Measurements from ENCODE around the gene ENO1. TPM values are rescaled to one million over a fixed set of nuclear protein-coding genes. Genes with fewer than 3 reads are reported as not detected.
"Not testable (repeated sequence)": the region's sequence is repeated elsewhere in the genome, so short reads cannot be mapped to it uniquely, and the experiment has no call there.

Gene ENO1
- total RNA-seq, 1 donor from 2014 or later, result 631 TPM

DNA sequence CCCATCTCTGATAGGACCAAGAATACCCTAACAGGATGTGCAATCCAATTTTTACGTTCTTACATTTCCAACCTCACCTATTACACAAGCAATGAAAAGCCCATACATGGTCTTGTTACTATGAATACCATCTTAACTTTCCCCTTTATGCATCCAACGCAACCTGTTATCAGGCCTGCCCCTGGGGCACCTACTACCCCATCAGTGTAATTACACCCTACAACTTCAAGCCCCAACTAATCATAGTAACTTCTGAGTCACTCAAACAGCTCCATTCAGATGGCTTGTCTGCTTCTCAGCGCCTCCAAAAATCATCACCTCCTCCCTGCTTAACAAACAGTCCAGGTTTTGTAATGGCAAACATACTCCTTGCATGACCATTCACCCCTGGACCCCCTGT, 18.3 kb upstream of the ENO1 start:
- DNase-seq (ENCODE audit: low spot score), result not testable (repeated sequence)

DNA sequence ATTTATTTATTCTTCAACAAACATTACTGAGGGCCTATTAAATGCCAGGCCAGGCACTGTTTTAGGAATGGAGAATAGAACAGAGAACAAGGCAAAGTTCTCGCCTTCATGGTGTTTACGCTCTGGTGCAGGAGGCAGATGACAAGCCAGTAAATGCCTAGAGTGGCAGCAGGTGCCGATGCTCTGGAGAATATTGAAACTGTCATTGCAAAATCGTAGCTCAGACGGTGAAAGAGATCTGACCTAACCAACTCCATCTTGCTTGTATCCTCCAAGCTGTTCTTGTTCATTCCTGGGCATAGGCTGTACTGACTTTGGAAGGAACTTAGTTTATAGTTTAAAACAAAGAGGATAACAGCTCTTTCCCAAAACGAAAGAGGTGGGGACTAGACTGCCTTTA, 13.5 kb upstream of the ENO1 start:
- no peak for DNase-seq (ENCODE audit: low spot score)

DNA sequence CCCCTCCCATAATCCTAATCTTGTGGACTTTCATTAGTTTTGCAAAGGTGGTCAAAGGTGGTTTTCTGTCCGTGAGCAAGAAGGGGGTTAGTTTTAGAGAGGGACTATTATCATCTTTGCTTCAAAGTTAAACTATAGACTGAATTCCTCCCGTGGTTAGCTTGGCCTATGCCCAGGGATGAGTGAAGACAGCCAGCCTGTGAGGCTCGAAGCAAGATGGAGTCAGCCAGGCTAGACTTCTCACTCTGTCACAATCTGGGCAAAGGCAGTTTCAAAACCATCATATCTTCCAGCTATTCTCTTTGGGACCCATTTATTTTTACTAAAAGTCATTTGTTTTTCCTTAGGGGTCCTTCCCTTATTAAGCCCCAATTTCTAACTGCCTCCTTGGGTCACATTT, 12.9 kb upstream of the ENO1 start:
- no peak for DNase-seq (ENCODE audit: low spot score)

DNA sequence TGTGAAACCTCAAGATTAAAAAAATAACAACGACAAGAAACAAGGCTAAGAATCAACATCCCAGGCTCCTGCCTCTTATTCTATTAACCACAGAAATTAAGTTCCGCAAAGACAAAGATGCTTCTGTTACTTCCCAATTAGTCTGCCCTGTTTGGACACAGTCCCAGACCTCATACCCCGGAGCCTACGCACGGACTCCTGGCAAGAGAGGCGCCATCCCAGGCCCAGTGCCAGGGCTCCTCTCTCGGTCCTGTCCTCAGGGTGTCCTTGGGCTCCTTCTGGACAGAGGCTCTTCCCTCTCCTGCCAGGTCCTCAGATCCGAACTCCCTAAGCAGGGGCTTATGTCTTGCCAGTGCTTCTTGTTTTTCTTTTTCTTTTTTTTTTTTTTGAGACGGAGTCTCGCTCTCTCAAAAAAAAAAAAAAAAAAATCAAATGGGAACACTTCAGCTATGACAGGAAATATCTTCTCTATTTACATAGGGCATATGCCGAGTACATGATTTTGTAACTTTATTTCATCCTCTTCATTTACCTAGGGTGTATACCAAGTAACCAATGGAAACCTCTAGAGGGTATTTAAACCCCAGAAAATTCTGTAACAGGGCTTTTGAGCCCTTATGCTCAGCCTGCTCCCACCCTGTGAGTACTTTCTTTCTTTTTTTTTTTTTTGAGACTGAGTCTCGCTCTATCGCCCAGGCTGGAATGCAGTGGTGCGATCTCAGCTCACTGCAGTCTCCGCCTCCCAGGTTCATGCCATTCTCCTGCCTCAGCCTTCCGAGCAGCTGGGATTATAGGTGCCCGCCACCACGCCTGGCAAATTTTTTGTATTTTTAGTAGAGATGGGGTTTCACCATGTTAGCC, 11.7 kb upstream of the ENO1 start:
- DNase-seq (ENCODE audit: low spot score), result peak; percentile 81

DNA sequence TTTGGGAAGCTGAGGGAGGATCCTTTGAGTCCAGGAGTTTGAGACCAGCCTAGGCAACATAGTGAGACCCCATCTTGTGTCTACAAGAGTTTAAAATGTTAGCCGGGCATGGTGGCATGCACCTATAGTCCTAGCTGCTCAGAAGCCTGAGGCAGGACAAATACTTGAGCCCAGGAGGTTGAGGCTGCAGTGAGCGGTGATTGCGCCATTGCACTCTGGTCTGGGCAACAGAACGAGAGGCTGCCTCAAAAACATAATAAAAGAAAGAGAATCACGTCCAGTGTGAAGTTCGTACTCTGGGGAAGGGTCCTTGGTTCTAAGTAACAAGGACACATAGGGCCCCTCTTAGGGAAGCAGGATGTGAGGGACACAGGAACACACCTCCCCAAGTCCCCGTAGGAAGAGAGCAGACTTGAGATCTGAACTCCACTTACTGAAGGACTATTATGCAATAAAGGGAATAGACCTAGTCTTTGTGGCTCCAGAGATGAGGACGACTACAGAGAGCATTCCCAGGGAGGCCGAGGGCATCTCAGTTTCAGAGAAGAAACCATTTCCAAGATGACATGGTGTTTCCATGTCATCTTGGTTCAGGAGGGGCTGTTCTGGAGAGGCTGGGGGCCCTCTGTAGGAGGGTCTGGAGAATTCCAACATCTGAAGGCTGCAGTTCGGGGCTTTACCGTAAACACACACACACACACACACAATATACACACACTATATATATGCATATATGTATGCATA, 10.8 kb upstream of the ENO1 start:
- no peak for DNase-seq (ENCODE audit: low spot score)

DNA sequence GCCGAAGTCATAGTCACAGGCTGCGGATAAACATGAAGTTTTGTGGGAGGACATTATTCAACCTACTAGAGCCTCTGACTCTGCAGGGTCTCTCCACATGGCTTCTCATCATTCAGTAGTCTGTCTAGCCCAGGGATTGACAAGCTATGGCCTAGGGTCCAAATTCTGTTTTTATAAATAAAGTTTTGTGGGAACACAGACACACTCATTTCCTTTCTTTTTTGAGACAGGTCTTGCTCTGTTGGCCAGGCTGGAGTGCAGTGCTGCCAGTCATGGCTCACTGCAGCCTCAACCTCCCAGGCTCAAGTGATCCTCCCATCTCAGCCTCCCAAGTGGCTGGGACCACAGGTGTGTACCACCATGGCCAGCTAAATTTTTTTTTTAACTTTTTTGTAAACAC, 8.1 kb upstream of the ENO1 start:
- DNase-seq (ENCODE audit: low spot score), result no peak

DNA sequence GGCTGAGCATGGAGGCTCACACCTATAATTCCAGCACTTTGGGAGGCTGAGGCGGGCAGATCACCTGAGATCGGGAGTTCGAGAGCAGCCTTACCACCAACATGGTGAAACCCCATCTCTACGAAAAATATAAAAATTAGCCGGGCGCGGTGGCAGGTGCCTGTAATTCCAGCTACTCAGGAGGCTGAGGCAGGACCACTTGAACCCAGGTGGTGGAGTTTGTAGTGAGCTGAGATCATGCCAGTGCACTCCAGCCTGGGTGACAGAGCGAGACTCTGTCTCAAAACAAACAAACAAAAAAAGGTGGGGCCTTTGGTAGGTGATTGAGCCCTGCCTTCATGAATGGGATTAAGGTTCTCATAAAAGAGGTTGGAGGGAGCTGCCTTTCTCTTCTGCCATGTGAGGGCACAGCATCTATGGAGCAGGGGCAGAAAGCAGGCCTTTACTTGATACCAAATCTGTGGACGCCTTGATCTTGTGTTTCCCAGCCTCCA, 7.6 kb upstream of the ENO1 start:
- DNase-seq (ENCODE audit: low spot score), result not testable (repeated sequence)

DNA sequence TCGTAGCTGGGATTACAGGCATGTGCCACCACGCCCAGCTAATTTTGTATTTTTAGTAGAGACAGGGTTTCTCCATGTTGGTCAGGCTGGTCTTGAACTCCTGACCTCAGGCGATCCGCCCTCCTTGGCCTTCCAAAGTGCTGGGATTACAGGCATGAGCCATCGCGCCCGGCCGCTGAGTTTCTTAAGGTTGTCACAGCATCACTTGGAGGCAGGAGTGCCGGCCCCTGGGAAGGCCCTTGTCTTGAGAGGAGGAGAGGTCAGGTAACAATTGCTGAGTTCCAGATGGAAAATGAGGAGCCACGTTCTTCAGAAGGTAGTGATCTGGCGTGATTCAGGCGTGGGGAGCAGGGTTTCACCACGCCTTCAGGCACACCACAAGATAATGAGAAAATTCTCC, 5.6 kb upstream of the ENO1 start:
- not testable (repeated sequence) for DNase-seq (ENCODE audit: low spot score)

DNA sequence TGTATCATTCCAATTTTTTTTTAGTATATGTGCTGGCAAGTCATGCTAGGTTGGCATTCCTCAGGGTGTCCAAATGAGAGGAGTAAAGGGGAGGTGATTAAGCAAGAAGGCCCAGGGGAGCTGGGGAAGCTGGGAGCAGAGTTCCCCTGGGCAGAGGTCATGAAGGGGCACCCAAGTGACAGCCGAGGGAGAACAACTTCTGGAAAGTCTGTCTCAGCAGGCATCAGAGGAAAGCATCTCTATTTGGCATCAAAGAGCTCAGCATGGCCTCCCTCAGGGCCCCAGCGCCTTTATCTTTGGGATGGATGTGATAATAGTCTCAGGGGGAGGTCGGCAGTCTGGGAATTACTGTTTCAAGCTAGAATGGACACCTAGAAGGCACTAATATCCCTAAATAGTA, 5.0 kb upstream of the ENO1 start:
- no peak for DNase-seq (ENCODE audit: low spot score)

DNA sequence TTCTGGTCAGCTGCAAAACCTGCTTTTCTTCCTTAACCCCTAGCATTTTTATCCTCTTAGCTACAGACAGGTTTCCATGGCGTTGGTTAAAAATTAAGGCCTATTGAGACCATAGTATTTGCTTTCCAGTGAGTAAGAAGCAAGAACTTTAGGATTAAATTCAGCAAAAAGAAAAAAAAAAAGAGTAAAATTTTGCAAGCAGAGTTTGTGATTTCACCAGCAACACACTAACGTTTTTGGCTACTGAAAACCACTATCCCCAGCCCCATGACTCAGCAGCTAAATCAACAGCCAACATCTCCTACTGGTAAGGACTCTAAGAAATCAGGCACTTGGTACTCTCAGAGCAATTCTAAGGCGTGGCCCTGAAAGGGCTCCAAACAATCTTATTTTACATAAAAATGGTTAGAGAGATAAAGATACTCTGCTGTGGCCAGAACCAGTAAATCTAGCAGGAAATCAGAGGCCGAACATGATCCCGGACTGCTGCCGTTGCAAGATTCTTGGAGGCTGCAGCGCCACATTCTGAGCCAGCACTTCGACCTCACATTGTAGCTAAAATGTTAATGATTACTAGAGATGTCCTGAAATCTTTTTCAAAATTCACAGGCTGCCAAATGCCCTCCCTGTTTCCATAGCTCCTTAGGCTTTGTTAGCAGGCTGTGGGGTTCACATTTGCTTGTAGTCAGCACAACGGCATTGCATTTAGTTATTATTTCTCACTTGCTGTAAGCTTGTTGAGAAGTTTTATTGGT, 1.6 kb upstream of the ENO1 start:
- peak; percentile 68 for DNase-seq (ENCODE audit: low spot score)

DNA sequence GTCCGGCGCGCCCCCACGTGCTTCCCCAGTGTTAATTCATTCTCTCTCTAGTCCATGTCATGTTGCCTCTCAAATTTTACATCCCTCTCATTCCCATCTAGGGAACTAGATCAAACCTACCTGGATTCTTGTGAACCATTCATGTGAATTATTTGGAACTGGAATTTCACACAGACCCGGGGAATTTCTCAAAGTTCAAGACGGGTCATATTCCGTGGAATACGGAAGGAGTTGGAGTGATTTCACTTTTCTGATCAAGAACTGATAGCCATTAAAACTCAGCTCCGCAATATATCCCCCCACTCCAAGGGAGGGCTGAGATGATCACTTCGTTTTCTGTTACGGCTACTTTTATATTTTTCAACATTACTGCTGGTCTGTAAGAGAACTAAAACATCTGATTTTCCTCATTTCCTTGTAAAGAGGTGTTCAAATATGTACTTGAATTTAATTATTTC, 1.0 kb upstream of the ENO1 start:
- DNase-seq (ENCODE audit: low spot score), result no peak

DNA sequence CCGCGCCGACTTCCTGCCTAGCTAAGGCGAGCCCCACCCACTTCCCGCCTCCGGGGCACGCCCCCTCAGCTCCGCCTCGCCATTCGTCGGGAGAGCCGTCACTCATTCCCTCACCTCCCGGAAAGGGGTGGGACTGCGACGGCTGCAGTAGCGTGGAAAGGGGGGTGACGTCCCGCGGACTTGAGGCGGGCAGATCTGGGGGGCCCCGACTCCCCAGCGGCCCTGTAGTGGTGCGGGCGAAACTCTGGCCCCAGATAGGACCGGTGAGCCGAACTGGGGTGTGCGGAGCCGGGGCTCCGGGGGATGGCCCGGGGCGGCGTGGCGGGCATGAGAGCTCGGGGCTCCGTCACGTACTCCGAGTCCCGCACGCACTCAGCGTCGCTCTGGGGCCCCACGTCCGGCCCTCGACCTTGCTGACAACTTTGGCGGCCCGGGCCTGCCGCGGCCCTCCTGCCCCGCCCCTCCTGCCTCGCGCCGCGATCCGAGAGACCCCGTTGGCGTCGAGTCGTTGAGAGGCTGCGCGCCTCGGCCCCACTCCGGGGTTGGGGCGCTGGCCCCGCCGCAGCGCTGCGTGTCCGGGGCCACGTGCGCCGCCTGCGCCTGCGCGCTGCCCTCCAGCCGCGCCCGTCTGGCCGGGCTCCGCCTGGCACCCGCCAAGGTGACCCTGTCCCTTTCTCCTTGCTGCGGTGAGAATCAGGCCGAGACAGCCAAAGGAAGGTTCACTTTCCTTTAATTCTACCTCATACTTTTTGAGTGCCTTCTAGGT, 395 bp upstream of the ENO1 start:
- peak; percentile 99 for DNase-seq (ENCODE audit: low spot score)

DNA sequence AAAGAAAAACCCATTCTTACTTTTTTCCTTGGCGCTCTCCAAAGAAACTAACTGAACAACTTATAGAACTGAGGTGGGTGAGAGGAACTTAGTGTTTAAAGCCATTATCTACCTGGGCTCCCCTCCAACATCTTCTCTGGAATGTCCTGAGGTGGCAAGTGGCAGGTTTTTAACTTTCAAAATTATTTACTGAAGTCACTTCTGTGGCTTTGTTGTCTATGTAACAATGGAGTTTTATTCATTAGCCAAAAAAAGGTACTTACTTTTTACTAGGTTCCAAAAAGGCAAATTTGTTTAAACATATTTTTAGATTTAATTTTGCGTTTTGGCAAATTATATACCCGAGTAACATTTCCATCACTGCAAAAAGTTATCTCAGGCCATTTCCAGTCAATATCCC, 2.4 kb downstream of the ENO1 start:
- no peak for DNase-seq (ENCODE audit: low spot score)

DNA sequence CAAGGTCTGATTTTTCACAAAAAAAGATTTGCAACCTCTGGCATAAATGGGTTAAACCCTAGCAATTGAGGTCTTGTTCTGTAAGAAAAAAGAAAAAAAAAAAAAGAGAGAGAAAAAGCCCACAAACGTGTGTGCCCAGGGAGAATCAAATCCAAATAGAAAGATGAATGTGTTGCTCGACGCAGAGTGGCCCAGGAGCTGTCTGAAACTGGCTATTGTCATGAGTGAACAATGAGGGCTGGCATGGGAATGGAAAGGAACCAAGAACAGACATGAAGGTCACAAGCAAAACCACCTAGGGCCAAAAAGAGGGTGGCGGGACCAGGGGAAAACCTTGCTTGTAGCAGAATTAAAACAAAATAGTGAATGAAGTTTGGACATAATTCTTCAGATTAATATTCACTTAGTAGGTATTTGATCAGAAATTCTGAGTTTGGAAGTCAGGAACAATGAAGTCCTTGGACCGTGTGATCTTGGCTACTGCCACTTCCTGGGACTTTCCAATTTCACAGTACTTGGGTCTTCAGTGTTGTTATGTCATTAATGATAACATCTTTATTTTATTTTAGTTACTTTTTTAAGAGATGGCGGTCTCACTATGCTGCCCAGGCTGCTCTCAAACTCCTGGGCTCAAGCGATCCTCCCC, 3.1 kb downstream of the ENO1 start:
- DNase-seq (ENCODE audit: low spot score), result no peak

DNA sequence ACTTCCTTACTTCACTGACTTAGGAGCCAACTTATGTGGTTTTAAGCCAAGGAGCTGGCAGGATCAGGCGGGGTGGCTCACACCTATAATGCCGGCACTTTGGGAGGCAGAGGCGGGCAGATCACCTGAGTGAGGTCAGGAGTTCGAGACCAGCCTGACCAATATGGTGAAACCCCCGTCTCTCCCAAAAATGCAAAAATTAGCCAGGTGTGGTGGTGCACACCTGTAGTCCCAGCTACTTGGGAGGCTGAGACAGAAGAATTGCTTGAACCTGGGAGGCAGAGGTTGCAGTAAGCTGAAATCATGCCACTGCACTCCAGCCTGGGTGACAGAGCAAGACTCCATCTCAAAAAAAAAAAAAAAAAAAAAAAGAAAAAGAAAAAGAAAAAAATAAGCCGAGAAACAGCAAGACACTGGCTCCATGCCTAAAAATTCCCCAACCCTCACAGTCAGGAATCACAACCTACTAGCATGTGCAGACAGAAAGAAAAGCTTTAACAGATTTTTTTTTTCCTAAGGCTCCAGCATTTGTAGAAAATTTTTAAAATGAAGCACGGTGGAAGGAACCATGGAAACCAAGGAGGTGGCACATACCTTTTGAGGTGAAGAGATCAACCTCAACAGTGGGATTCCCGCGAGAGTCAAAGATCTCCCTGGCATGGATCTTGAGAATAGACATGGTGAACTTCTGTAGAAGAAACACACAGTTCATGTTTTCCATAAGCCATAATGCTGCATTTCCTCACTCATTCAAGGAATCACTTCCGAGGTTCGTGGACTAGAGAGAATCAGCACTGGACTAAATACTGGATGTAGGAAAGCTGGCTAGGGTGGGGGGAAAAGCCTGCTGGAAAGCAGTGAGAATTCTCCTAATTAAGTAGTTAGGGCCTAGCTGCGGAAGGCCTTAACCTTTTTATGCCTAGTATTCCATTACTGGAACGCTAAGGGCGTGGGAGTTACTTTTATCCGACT, 4.0 kb downstream of the ENO1 start:
- DNase-seq (ENCODE audit: low spot score), result no peak

DNA sequence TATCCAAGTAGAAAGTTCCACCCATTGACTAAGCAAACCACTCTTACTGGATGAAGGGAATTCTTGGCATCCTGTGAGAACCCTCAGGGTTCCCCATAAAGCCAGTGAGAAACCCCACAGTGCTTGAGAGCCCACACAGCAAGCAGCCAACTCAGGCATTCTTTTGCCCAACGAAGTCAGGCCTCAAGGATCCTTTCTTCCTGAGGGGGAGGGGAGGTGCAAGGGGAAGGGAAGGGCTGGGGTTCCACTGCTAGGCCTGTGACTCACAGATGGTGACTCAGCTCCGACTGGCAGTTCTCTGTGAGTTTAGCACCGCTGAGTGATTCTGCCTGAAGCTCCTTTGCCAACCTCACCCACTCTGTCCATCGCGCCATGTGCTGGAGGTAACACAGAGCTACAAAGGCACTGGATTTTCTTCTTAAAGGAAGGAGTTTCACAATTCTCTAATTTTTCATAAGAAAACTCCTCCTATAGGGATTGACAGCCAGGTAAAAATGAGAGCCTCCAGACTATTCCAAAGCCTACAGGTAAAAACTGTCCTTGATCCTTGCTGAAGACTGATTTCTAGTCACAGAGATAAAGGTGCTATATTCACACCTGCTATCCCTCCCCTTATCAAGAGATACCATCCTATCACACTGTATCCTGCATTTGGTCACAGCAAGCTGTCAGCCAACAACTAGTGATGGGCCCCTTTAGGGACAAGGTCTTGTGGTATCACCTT, 4.8 kb downstream of the ENO1 start:
- peak; percentile 89 for DNase-seq (ENCODE audit: low spot score)

DNA sequence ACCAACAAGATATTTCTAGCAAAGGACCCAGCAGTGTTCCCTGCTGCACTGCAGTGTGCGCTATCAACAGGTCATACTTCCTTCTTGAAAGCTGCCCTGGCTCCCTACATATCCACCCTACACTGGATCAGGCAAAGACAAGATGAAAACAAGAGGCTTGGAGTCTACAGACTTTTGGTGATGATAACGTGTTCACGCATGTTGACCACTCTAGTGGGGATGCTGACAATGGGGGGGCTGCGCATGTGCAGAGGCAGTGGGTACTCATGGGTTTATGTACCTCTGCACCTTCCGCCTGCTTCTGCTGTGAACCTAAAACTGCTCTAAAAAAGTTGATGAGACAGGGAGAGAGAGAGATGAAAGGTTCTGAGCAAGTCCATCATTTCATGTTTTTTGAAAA, 5.5 kb downstream of the ENO1 start:
- DNase-seq (ENCODE audit: low spot score), result no peak

DNA sequence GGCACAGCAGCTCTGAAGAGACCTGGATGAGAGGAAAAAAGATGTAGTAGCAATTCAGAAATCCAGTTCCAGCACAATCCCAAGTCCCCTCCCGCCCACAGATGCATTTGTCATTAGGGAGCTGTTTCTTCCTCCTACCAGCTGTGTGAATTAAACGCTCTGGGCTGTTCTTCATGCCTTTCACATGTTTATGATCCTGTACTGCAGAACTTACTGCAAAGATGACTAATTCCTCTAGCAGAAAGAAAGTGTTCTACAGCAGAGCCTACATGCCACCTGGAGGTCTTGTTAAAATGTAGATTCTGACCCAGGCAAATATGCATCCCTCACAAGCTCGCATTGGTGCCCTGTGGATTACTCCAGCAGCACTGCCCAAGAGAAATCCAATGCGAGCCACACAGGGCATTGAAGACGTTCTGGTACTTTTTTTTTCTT, 6.5 kb downstream of the ENO1 start:
- no peak for DNase-seq (ENCODE audit: low spot score)

DNA sequence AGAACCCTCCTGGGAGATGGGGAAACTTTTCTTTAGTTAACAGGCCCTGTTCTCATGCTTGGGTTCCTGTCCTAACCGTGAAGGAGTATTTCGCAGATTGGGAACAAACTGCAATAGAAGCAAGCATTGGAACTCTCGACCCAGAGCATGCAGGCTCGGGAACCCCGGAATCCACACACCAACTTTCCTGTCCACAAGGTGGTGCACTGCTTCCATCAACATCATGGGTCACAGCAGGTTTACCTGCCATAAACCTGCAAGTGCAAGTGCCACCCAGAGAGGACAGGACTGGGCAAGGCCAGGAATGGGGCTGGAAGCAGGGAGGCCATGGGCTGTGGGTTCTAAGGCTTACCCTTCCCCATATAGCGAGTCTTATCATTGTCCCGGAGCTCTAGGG, 6.9 kb downstream of the ENO1 start:
- DNase-seq (ENCODE audit: low spot score), result no peak
